GM18951 (cell line): ENCODE results near the gene CALML4.

Experiments used
- POLR2A ChIP-seq: IDR thresholded peaks from 4 replicates; pipeline ENCODE4 v1.6.1; 2011; ENCODE audit warnings: mild to moderate bottlenecking; ENCODE audit not compliant: insufficient read length, insufficient read depth; ENCODE audit errors: extremely low read depth
- in situ Hi-C: fragments of 300-500 bp; cut with MboI; formaldehyde crosslinking; loops from one replicate; pipeline ENCODE4 v1.12.0; 2022; ENCODE audit warnings: low sequenced_read_pairs, mixed read lengths, inconsistent platforms; ENCODE audit not compliant: unreplicated experiment

Gene CALML4

GRCh38 chr15:68148039-68148438 is 57.1 kb downstream of the CALML4 start:
- in situ Hi-C loops = no loop called here

GRCh38 chr15:68145706-68146105 is 59.4 kb downstream of the CALML4 start:
- in situ Hi-C loops = no loop called here
- no peak for TF ChIP-seq POLR2A

More at GRCh38 chr15:68148039-68148438, 57.1 kb downstream of the CALML4 start:
- no peak for TF ChIP-seq POLR2A

GRCh38 chr15:68143785-68144184 is 61.3 kb downstream of the CALML4 start:
- no peak for TF ChIP-seq POLR2A
- in situ Hi-C loops = no loop called here

- no peak for TF ChIP-seq POLR2A
- in situ Hi-C loops = no loop called here
Observed at GRCh38 chr15:68143129-68143528, 62.0 kb downstream of the CALML4 start.
